Activated naive CD8-positive, alpha-beta T cell treated with anti-CD3 and anti-CD28 coated beads for 36 hours (primary cell): ENCODE measurements around the gene ADH5. TPM values are rescaled to one million over a fixed set of nuclear protein-coding genes. Genes with fewer than 3 reads are reported as not detected.
"Not testable (repeated sequence)": the region's sequence is repeated elsewhere in the genome, so short reads cannot be mapped to it uniquely, and the experiment has no call there.

Source experiments
- DNase-seq: peaks from one replicate; pipeline ENCODE4 v3.0.0; 2021
- H3K27ac Mint-ChIP-seq: one replicate; pipeline ENCODE4 v1.8.0; 2022; ENCODE audit warnings: mild to moderate bottlenecking, moderate library complexity, mixed read lengths
- H3K27me3 Mint-ChIP-seq: one replicate; pipeline ENCODE4 v1.8.0; 2022; ENCODE audit warnings: mild to moderate bottlenecking, mixed read lengths
- H3K36me3 Mint-ChIP-seq: one replicate; pipeline ENCODE4 v1.8.0; 2021; ENCODE audit warnings: mild to moderate bottlenecking, mixed read lengths
- H3K4me1 Mint-ChIP-seq: one replicate; pipeline ENCODE4 v1.8.0; 2021; ENCODE audit warnings: mixed read lengths
- H3K4me3 Mint-ChIP-seq: one replicate; pipeline ENCODE4 v1.8.0; 2022; ENCODE audit warnings: mild to moderate bottlenecking, moderate library complexity, mixed read lengths
- H3K9me3 Mint-ChIP-seq: one replicate; pipeline ENCODE4 v1.8.0; 2022; ENCODE audit warnings: mixed read lengths
- total RNA-seq, 2 experiments: library from RNA; stranded (reverse); gene quantifications; one replicate each; pipeline ENCODE4 v1.2.3, GENCODE V29; 2021

The ADH5 gene
- total RNA-seq = 100 to 1,000 TPM; 115 to 121 TPM

GRCh38 chr4:99088481-99089365 lies at the start of gene ADH5:
TSS of gene ADH5 (minus strand) at chr4:99088788. CDS start at chr4:99088700, 88 bp downstream.
- peak within 1 kb of the TSS; percentile 97 for H3K27ac Mint-ChIP-seq
- H3K4me1 Mint-ChIP-seq = peaks cover 35% of the 10 kb centered on the region
- H3K36me3 Mint-ChIP-seq = peaks cover 34% of the 10 kb centered on the region
- H3K27me3 Mint-ChIP-seq = no peaks in the 10 kb centered on the region
- peak within 1 kb of the TSS; percentile 99 for H3K4me3 Mint-ChIP-seq
- H3K9me3 Mint-ChIP-seq = peaks cover 9% of the 10 kb centered on the region
- DNase-seq = peak; percentile 87

- DNase-seq = no peak
- H3K36me3 Mint-ChIP-seq = no peaks in the 10 kb centered on the region
- no peaks in the 10 kb centered on the region for H3K4me1 Mint-ChIP-seq
- H3K27ac Mint-ChIP-seq = no peak overlapping the region
- no peak overlapping the region for H3K4me3 Mint-ChIP-seq
- H3K27me3 Mint-ChIP-seq = peaks cover 4% of the 10 kb centered on the region
- H3K9me3 Mint-ChIP-seq = no peaks in the 10 kb centered on the region
Observed at GRCh38 chr4:99136329-99136728, 47.7 kb upstream of the ADH5 start.

GRCh38 chr4:99135541-99136162 lies 47.1 kb upstream of the ADH5 start:
- Mint-ChIP-seq H3K27me3 (peaks cover 4% of the 10 kb centered on the region), H3K27ac (no peak overlapping the region), H3K4me3 (no peak overlapping the region), H3K9me3 (no peaks in the 10 kb centered on the region), H3K36me3 (no peaks in the 10 kb centered on the region), H3K4me1 (no peaks in the 10 kb centered on the region)
- DNase-seq = no peak

DNA sequence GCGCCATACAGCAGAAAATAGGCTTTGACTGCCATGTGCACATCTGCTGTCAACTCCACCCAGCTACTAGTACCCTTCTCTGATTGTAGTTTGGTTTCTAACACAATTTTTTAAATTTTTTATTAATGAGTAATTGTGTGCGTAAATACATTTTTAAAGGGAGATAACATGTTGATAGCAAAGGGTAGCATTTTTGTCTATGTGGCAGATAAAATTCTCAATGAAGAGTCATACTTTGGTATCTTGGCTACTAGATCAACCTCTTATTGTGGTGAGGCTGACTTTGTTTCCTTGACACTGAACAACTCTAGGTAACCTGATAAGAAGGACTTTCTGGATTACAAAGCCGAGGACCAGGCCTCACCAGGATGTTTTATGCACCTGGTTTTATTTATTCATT lies 46.0 kb upstream of the ADH5 start:
- peaks cover 4% of the 10 kb centered on the region for H3K27me3 Mint-ChIP-seq

GRCh38 chr4:99131378-99131777 lies 42.8 kb upstream of the ADH5 start:
- no peak for DNase-seq
- Mint-ChIP-seq H3K27ac (no peak overlapping the region), H3K9me3 (peaks cover 1% of the 10 kb centered on the region), H3K36me3 (no peaks in the 10 kb centered on the region), H3K27me3 (no peaks in the 10 kb centered on the region), H3K4me3 (no peak overlapping the region), H3K4me1 (no peaks in the 10 kb centered on the region)

More for the DNA sequence above, 46.0 kb upstream of the ADH5 start:
- Mint-ChIP-seq H3K4me3 (no peak overlapping the region), H3K4me1 (no peaks in the 10 kb centered on the region), H3K9me3 (no peaks in the 10 kb centered on the region), H3K27ac (no peak overlapping the region), H3K36me3 (no peaks in the 10 kb centered on the region)
- DNase-seq = no peak

GRCh38 chr4:99126376-99126775 lies 37.8 kb upstream of the ADH5 start:
- no peak overlapping the region for H3K4me3 Mint-ChIP-seq
- H3K9me3 Mint-ChIP-seq = peaks cover 1% of the 10 kb centered on the region
- no peaks in the 10 kb centered on the region for H3K27me3 Mint-ChIP-seq
- no peaks in the 10 kb centered on the region for H3K36me3 Mint-ChIP-seq
- H3K27ac Mint-ChIP-seq = no peak overlapping the region
- H3K4me1 Mint-ChIP-seq = no peaks in the 10 kb centered on the region
- no peak for DNase-seq

DNA sequence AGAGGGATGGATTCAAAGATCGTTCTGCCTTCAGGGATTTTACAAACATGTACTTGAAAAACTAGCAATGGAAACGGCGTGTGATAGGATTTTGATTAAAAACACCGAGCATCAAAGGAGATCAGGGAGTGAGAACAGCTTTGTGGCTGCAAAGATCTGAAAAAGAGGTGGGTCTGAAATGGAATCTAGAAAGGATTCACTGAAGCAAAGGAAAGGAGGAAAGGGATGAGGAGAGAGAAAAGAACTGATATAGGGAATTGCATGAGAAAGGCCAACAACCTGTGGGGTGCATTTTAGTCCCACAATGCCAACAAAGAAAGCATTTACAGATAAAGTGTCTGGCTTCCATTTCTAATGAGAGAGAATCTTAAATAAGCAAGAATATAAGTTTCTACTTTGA lies 32.4 kb upstream of the ADH5 start:
- Mint-ChIP-seq H3K36me3 (no peaks in the 10 kb centered on the region), H3K4me3 (no peak overlapping the region), H3K27me3 (peaks cover 6% of the 10 kb centered on the region), H3K4me1 (no peaks in the 10 kb centered on the region), H3K27ac (no peak overlapping the region), H3K9me3 (no peaks in the 10 kb centered on the region)
- no peak for DNase-seq

DNA sequence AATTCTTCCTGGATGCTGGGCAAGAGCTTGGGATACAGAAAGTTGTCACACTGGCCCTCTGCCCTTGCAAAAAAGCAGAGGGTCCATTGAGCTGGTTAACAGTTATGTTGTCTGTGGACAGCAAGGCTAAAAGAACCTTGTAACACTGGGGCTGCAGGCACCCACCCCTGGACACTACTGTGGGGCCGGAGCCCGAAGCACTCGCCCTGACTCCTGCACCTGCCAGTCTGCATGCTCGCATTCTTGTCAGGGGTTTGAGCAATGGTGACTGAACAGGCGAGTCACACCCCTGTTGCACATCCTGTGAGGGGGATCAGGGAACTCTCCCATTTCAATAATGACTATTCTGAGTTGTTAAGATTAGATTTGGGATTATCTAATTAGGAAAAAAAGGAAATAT lies 31.9 kb upstream of the ADH5 start:
- DNase-seq = no peak
- Mint-ChIP-seq H3K36me3 (no peaks in the 10 kb centered on the region), H3K9me3 (no peaks in the 10 kb centered on the region), H3K4me1 (no peaks in the 10 kb centered on the region), H3K27ac (no peak overlapping the region), H3K27me3 (peaks cover 6% of the 10 kb centered on the region), H3K4me3 (no peak overlapping the region)

- no peak overlapping the region for H3K27ac Mint-ChIP-seq
- DNase-seq = no peak
- H3K4me3 Mint-ChIP-seq = no peak overlapping the region
Observed at GRCh38 chr4:99117876-99118693, 29.5 kb upstream of the ADH5 start.

GRCh38 chr4:99117122-99117841 lies 28.7 kb upstream of the ADH5 start:
- not testable (repeated sequence) for H3K36me3 Mint-ChIP-seq

More at GRCh38 chr4:99117876-99118693, 29.5 kb upstream of the ADH5 start:
- Mint-ChIP-seq H3K4me1 (no peaks in the 10 kb centered on the region), H3K9me3 (no peaks in the 10 kb centered on the region), H3K27me3 (peaks cover 6% of the 10 kb centered on the region), H3K36me3 (no peaks in the 10 kb centered on the region)

DNA sequence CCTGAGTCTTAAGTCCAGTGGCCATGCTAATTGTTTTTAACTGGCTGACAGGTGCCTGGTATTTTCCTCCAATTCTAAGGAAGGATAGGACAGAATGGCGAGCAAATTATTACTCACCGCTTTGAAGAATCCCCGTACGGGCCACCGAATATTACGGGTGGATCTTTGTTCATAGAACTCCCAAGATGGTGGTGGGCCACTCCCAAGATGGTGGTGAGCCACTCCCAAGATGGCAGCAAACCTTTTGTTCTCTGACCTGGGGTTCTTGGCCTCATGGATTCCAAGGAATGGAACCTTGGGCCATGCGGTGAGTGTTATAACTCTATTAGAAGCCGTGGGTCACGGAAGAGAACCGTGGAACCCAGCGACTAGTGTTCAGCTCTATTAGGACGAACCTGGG lies 20.7 kb upstream of the ADH5 start:
- not testable (repeated sequence) for H3K4me1 Mint-ChIP-seq, DNase-seq, H3K4me3 Mint-ChIP-seq, H3K27ac Mint-ChIP-seq, H3K36me3 Mint-ChIP-seq, H3K9me3 Mint-ChIP-seq, H3K27me3 Mint-ChIP-seq

More at GRCh38 chr4:99117122-99117841, 28.7 kb upstream of the ADH5 start:
- not testable (repeated sequence) for H3K27ac Mint-ChIP-seq, H3K27me3 Mint-ChIP-seq, H3K4me3 Mint-ChIP-seq, H3K9me3 Mint-ChIP-seq, DNase-seq, H3K4me1 Mint-ChIP-seq

DNA sequence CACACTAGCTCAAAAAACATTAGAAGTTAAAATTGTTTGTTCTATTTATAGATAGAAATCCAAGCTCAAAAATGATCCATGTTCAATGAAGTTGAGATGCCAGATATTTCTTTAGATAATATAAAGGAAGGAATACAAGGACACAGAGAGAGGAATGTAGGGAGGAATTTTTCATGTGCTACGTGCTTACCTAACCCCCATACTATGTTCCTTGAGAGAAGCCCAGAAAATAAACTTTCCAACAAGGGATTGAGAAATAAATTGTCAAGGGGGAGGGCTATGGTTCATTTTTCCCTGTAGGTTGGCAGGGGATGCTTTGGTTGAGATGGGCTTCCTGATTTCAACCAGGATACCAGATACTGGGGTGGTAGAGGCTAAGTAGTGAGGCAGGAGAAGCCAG lies 15.6 kb upstream of the ADH5 start:
- H3K4me3 Mint-ChIP-seq = no peak overlapping the region
- H3K9me3 Mint-ChIP-seq = no peaks in the 10 kb centered on the region
- DNase-seq = no peak
- H3K36me3 Mint-ChIP-seq = peaks cover 4% of the 10 kb centered on the region
- H3K4me1 Mint-ChIP-seq = no peaks in the 10 kb centered on the region
- H3K27ac Mint-ChIP-seq = no peak overlapping the region
- H3K27me3 Mint-ChIP-seq = no peaks in the 10 kb centered on the region

- Mint-ChIP-seq H3K4me1 (no peaks in the 10 kb centered on the region), H3K27me3 (no peaks in the 10 kb centered on the region), H3K27ac (no peak overlapping the region), H3K9me3 (no peaks in the 10 kb centered on the region), H3K36me3 (peaks cover 6% of the 10 kb centered on the region), H3K4me3 (no peak overlapping the region)
- DNase-seq = no peak
Observed at GRCh38 chr4:99103166-99103565, 14.6 kb upstream of the ADH5 start.

GRCh38 chr4:99102634-99103033 lies 14.0 kb upstream of the ADH5 start:
- Mint-ChIP-seq H3K9me3 (no peaks in the 10 kb centered on the region), H3K4me1 (no peaks in the 10 kb centered on the region), H3K4me3 (no peak overlapping the region), H3K36me3 (peaks cover 6% of the 10 kb centered on the region), H3K27ac (no peak overlapping the region), H3K27me3 (no peaks in the 10 kb centered on the region)
- no peak for DNase-seq
